Right lobe of liver (tissue), 6 donors: ENCODE measurements around the gene OXCT2. TPM values are rescaled to one million over a fixed set of nuclear protein-coding genes. Genes with fewer than 3 reads are reported as not detected.

Source experiments
- ATAC-seq, 4 donors: fragments of 200-7000 bp; cut with Tn5 transposase; one replicate each; pipeline ENCODE4 v1.9.1; 2020; ENCODE audit warnings: mild to moderate bottlenecking in 4 of 4, moderate library complexity in 4 of 4
- DNase-seq, 3 donors: peaks; one replicate each; pipeline ENCODE4 v3.0.0-alpha.2; 2020
- H3K27ac ChIP-seq, 3 donors: fragments of 200-600 bp; one replicate each; pipeline ENCODE4 v1.8.0; 2022
- H3K27me3 ChIP-seq, 2 donors: fragments of 200-600 bp; one replicate each; pipeline ENCODE4 v1.8.0; 2022
- H3K36me3 ChIP-seq, 4 donors: fragments of 200-600 bp; sonication (generic) in 1 of 4; one replicate each; pipeline versions ENCODE4 v1.5.1 to v1.8.0; 2017 to 2022; ENCODE audit warnings: control low read depth in 1 of 4
- H3K4me1 ChIP-seq, 4 donors: fragments of 200-600 bp; sonication (generic) in 1 of 4; one replicate each; pipeline versions ENCODE4 v1.5.1 to v1.8.0; 2017 to 2022; ENCODE audit warnings: control low read depth in 1 of 4
- H3K4me3 ChIP-seq, 3 donors: fragments of 200-600 bp; one replicate each; pipeline ENCODE4 v1.8.0; 2022
- H3K9me3 ChIP-seq, 4 donors: fragments of 200-600 bp; sonication (generic) in 1 of 4; one replicate each; pipeline versions ENCODE4 v1.5.1 to v1.8.0; 2017 to 2022; ENCODE audit warnings: control low read depth in 1 of 4
- POLR2A ChIP-seq: fragments of 450-650 bp; IDR thresholded peaks from one replicate; pipeline ENCODE4 v1.6.1; 2017; ENCODE audit warnings: antibody characterized with exemption, mild to moderate bottlenecking
- WGBS: methylation state at CpG from one replicate; pipeline ENCODE4 v1.1.6; 2018; ENCODE audit warnings: low coverage, low lambda C conversion rate; ENCODE audit not compliant: insufficient coverage; ENCODE audit errors: missing lambda C conversion rate; 5-methylcytosine and 5-hydroxymethylcytosine counted together
- intact Hi-C, 2 donors: fragments of 100-400 bp; cut with DNase I; formaldehyde crosslinking; loops; one replicate each; pipeline versions ENCODE4 v1.11.2 to v1.14.1; 2022
- total RNA-seq, 6 experiments: library from RNA; depleted of rRNA in 2 of 6; stranded (reverse); fragments of >200 nt in 2 of 6; fragmentation: NEBNext Ultra II Directional in 3 of 6; extraction: Animal tissue kit (Norgen Biotek cat#: 25700) in 3 of 6; gene quantifications; one replicate each; pipeline versions ENCODE4 v1.1.0 to v1.2.4, GENCODE V29; 2016 to 2023
- TF ChIP-seq, protein P1 (sequence below), 4 donors: fragments of 200-600 bp in 3 of 4; fragments of 450-650 bp in 1 of 4; IDR thresholded peaks; one replicate each; pipeline versions ENCODE4 v1.5.1 to v1.8.0; 2016 to 2022; ENCODE audit warnings: antibody characterized with exemption in 4 of 4, mild to moderate bottlenecking in 2 of 4
- donor health status: DM: no; HTN: yes; CAD: no.
- donor health status: DM: no; HTN: no; CAD: no.
- donor health status: DM: no; HTN: no; CAD: no.
- donor health status: DM: no; HTN: yes; CAD: no.
- donor health status: DM: no; HTN: yes; CAD: no.

Gene OXCT2
- total RNA-seq, 6 experiments from 2014 or later: 0.12 to 2.4 (median 0.35) TPM; not detected in 1

DNA sequence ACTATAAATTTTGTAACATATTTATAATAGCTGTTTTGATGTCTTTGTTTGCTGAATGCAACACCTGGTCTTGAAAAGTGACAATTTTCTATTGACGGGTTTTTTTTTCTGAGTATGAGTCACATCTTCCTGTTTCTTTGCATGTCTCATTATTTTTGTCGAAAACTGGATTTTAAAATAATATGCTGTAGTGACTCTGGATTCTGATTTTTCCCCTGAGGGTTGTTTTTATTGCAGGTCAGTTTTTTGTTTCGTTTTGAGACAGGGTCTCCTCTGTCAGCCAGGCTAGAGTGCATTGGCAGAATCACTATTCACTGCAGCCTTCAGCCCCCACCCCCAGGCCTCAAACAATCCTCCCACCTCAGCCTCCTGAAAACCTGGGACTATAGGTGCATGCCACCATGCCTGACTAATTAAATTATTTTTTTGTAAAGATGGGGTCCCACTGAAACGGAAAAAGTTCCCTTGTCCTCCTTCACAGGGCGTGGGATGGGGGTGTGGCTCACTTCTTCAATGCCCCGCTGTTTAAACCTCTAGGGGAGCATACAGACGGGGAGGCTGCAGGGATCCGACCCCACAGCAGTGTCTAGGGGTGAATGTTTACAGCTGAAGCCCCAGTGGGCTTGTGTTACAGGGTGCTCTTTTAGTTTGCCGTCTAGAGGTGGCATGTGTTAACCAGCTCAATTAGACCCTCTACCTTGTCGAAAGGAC is 43.8 kb downstream of the OXCT2 start:
- intact Hi-C loops: loop anchor here in 1 of 2 donors (10.0 kb wide), 1 partner anchor 123 kb away; no protein-coding TSS in a partner anchor
- no peak for DNase-seq

DNA sequence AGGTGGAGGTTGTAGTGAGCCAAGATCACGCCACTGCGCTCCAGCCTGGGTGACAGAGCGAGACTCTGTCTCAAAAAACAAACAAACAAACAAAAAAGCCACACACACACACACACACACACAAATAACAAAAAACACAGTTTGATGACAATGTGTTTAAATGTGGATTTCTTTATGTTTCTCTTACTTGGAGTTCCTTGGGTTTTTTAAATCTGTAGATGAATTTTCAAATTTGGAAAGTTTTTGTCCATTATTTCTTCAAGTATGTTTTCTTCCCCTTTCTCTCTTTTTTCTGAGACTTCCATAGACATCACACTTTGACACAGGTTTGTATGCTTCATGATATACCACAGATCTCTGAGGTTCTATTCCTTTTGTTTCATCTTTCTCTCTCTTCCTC is 44.5 kb downstream of the OXCT2 start:
- intact Hi-C loops: loop anchor here in 1 of 2 donors (10.0 kb wide), 1 partner anchor 122 kb away; no protein-coding TSS in a partner anchor
- no peaks in the 10 kb centered on the region for H3K36me3 ChIP-seq
- H3K4me3 ChIP-seq: no peak overlapping the region
- ATAC-seq (no peak), DNase-seq (no peak)
- WGBS: 59% methylated on average over 3 of the region's 3 CpGs
- H3K9me3 ChIP-seq: no peaks in the 10 kb centered on the region
- H3K4me1 ChIP-seq: no peaks in the 10 kb centered on the region
- H3K27ac ChIP-seq: no peak overlapping the region
- peaks cover 0 to 14% of the 10 kb centered on the region in 2 donors for H3K27me3 ChIP-seq
- TF ChIP-seq, protein P1, sequence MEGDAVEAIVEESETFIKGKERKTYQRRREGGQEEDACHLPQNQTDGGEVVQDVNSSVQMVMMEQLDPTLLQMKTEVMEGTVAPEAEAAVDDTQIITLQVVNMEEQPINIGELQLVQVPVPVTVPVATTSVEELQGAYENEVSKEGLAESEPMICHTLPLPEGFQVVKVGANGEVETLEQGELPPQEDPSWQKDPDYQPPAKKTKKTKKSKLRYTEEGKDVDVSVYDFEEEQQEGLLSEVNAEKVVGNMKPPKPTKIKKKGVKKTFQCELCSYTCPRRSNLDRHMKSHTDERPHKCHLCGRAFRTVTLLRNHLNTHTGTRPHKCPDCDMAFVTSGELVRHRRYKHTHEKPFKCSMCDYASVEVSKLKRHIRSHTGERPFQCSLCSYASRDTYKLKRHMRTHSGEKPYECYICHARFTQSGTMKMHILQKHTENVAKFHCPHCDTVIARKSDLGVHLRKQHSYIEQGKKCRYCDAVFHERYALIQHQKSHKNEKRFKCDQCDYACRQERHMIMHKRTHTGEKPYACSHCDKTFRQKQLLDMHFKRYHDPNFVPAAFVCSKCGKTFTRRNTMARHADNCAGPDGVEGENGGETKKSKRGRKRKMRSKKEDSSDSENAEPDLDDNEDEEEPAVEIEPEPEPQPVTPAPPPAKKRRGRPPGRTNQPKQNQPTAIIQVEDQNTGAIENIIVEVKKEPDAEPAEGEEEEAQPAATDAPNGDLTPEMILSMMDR (IDR thresholded peaks at IDR 0.05): no peak
- TF ChIP-seq POLR2A: no peak

More for the DNA sequence above, 43.8 kb downstream of the OXCT2 start:
- Histone ChIP-seq H3K27ac (no peak overlapping the region), H3K4me1 (no peaks in the 10 kb centered on the region), H3K4me3 (no peak overlapping the region), H3K27me3 (peaks cover 0 to 14% of the 10 kb centered on the region in 2 donors), H3K36me3 (no peaks in the 10 kb centered on the region), H3K9me3 (no peaks in the 10 kb centered on the region)
- ATAC-seq: no peak
- WGBS: 31% methylated on average over 10 of the region's 10 CpGs
- no peak for TF ChIP-seq POLR2A
- TF ChIP-seq, protein P1 (IDR thresholded peaks at IDR 0.05): no peak

DNA sequence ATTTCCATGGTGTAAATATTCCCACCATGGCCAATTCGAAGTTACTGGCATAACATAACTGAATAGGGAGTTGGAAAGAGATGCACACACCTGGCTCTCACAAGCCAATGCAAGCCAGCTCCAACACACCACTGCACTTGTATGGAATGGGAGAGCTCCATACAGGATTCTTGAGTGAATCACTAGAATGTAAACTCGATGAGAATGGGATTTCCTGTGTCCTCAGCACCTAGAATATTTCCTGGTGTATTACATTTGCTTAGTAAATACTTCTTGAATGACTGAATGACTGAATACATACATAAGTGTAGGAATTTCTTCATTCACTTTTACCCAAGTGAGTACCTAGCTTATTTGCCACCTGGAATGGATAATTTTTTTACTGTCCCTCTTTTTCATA is 48.7 kb downstream of the OXCT2 start:
- no peaks in the 10 kb centered on the region for H3K4me1 ChIP-seq
- H3K27ac ChIP-seq: no peak overlapping the region
- no peak for ATAC-seq
- DNase-seq: no peak
- peaks cover 0 to 1% of the 10 kb centered on the region in 2 donors for H3K27me3 ChIP-seq
- TF ChIP-seq POLR2A: no peak
- TF ChIP-seq, protein P1 (IDR thresholded peaks at IDR 0.05): no peak
- intact Hi-C loops: loop anchor here in 1 of 2 donors (10.0 kb wide), 1 partner anchor 118 kb away; no protein-coding TSS in a partner anchor
- H3K4me3 ChIP-seq: no peak overlapping the region
- no peaks in the 10 kb centered on the region for H3K9me3 ChIP-seq
- no peaks in the 10 kb centered on the region for H3K36me3 ChIP-seq
- 6% methylated on average over 2 of the region's 2 CpGs for WGBS

DNA sequence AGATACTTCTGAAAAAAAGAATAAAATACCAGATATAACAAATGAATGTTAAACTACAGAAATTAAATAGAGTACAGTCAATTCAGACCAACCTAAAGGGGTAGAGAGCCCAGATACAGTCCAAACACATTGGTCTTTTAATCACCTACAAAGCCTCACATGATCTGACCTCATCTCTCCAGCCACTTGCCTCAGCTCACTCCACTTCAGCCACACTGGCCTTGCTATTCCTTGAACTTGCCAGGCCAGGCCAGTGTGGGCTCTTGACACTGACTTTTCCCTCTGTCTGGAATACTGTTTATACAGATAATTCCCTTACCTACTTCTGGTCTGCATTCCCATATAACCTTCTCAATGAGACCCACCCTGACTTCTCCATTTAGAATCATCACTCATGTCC is 49.5 kb downstream of the OXCT2 start:
- ATAC-seq: no peak
- DNase-seq: no peak
- Histone ChIP-seq H3K4me1 (no peaks in the 10 kb centered on the region), H3K27ac (no peak overlapping the region), H3K27me3 (no peaks in the 10 kb centered on the region), H3K9me3 (no peaks in the 10 kb centered on the region), H3K36me3 (no peaks in the 10 kb centered on the region), H3K4me3 (no peak overlapping the region)
- TF ChIP-seq, protein P1 (IDR thresholded peaks at IDR 0.05): no peak
- no peak for TF ChIP-seq POLR2A
- intact Hi-C loops: loop anchor here in 1 of 2 donors (10.0 kb wide), 1 partner anchor 117 kb away; no protein-coding TSS in a partner anchor
